Osteocyte (in vitro differentiated cells): ENCODE results near the gene USP17L26. TPM values are rescaled to one million over a fixed set of nuclear protein-coding genes. Genes with fewer than 3 reads are reported as not detected.
"Not testable (repeated sequence)": the region's sequence is repeated elsewhere in the genome, so short reads cannot be mapped to it uniquely, and the experiment has no call there.

Experiments used
- DNase-seq: peaks from one replicate; pipeline ENCODE4 v3.0.0; 2021; ENCODE audit warnings: mixed read lengths; ENCODE audit not compliant: unreplicated experiment; ENCODE audit errors: extremely low spot score
- H3K27ac Mint-ChIP-seq: one replicate; pipeline ENCODE4 v1.8.0; 2021; ENCODE audit warnings: mild to moderate bottlenecking, mixed read lengths; ENCODE audit not compliant: unreplicated experiment
- H3K27me3 Mint-ChIP-seq: one replicate; pipeline ENCODE4 v1.8.0; 2021; ENCODE audit warnings: mixed read lengths; ENCODE audit not compliant: unreplicated experiment
- H3K36me3 Mint-ChIP-seq: one replicate; pipeline ENCODE4 v1.8.0; 2021; ENCODE audit warnings: mixed read lengths; ENCODE audit not compliant: unreplicated experiment
- H3K4me1 Mint-ChIP-seq: one replicate; pipeline ENCODE4 v1.8.0; 2021; ENCODE audit warnings: mixed read lengths; ENCODE audit not compliant: unreplicated experiment
- H3K4me3 Mint-ChIP-seq: one replicate; pipeline ENCODE4 v1.8.0; 2021; ENCODE audit warnings: mild to moderate bottlenecking, moderate library complexity, mixed read lengths; ENCODE audit not compliant: unreplicated experiment
- H3K9me3 Mint-ChIP-seq: one replicate; pipeline ENCODE4 v1.8.0; 2021; ENCODE audit warnings: mixed read lengths; ENCODE audit not compliant: unreplicated experiment
- long read RNA-seq: library from polyadenylated mRNA; unstranded; transcript quantifications from one replicate; pipeline ENCODE4 v2.0.0, GENCODE V29; 2021
- total RNA-seq: library from RNA; stranded (reverse); gene quantifications from 2 replicates; pipeline ENCODE4 v1.2.1, GENCODE V29; 2021

USP17L26 gene
- not detected in 2 replicates for total RNA-seq
- long read RNA-seq, result 0 reads

GRCh38 chr4:9334358-9334757 is at the start of gene USP17L26:
TSS of gene USP17L26 (plus strand) at chr4:9334658. CDS start at chr4:9334658, 0 bp downstream.
- DNase-seq, H3K27me3 Mint-ChIP-seq, H3K36me3 Mint-ChIP-seq, H3K4me1 Mint-ChIP-seq, H3K4me3 Mint-ChIP-seq, H3K9me3 Mint-ChIP-seq, H3K27ac Mint-ChIP-seq: not testable (repeated sequence)

- DNase-seq, H3K9me3 Mint-ChIP-seq, H3K27ac Mint-ChIP-seq, H3K4me3 Mint-ChIP-seq, H3K36me3 Mint-ChIP-seq, H3K27me3 Mint-ChIP-seq, H3K4me1 Mint-ChIP-seq: not testable (repeated sequence)
Observed at GRCh38 chr4:9324191-9324590, 10.3 kb upstream of the USP17L26 start.

GRCh38 chr4:9324865-9325264 is 9.6 kb upstream of the USP17L26 start, which contains the start of gene USP17L24:
TSS of gene USP17L24 (plus strand) at chr4:9325165. CDS start at chr4:9325165, 0 bp downstream.
- H3K36me3 Mint-ChIP-seq, H3K4me3 Mint-ChIP-seq, H3K27me3 Mint-ChIP-seq, H3K27ac Mint-ChIP-seq, H3K4me1 Mint-ChIP-seq, DNase-seq, H3K9me3 Mint-ChIP-seq: not testable (repeated sequence)

GRCh38 chr4:9329611-9330010 is 4.8 kb upstream of the USP17L26 start, which contains the start of gene USP17L25:
TSS of gene USP17L25 (plus strand) at chr4:9329911. CDS start at chr4:9329911, 0 bp downstream.
- not testable (repeated sequence) for H3K36me3 Mint-ChIP-seq, H3K27me3 Mint-ChIP-seq, H3K4me1 Mint-ChIP-seq, H3K9me3 Mint-ChIP-seq, H3K27ac Mint-ChIP-seq, H3K4me3 Mint-ChIP-seq, DNase-seq

- not testable (repeated sequence) for H3K27ac Mint-ChIP-seq, H3K4me1 Mint-ChIP-seq, DNase-seq, H3K36me3 Mint-ChIP-seq, H3K9me3 Mint-ChIP-seq, H3K4me3 Mint-ChIP-seq, H3K27me3 Mint-ChIP-seq
Observed at GRCh38 chr4:9339103-9339502, 4.6 kb downstream of the USP17L26 start, which contains the start of gene USP17L5. TSS of gene USP17L5 (plus strand) at chr4:9339403. CDS start at chr4:9339403, 0 bp downstream.

DNA sequence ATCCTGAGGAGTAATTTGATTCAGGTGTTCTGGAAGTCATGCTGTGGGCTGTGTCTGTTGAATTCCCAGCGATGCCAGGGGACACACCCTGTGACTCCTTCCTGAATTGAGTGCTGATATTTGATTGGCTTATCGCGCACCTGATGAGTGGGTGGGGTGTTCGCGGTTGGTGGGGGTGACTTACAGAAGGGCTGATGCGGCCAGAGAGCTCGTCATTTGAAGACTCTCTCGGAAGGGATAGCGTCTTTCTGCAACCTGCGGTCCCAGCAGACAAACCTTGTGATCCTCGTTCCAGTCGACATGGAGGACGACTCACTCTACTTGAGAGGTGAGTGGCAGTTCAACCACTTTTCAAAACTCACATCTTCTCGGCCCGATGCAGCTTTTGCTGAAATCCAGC is 9.4 kb downstream of the USP17L26 start, which contains the start of gene USP17L27:
USP17L27 (plus strand) TSS at position 301 of the 400 bp plus-strand sequence; CDS start at position 301, 0 bp downstream.
- H3K36me3 Mint-ChIP-seq, H3K4me1 Mint-ChIP-seq: not testable (repeated sequence)

DNA sequence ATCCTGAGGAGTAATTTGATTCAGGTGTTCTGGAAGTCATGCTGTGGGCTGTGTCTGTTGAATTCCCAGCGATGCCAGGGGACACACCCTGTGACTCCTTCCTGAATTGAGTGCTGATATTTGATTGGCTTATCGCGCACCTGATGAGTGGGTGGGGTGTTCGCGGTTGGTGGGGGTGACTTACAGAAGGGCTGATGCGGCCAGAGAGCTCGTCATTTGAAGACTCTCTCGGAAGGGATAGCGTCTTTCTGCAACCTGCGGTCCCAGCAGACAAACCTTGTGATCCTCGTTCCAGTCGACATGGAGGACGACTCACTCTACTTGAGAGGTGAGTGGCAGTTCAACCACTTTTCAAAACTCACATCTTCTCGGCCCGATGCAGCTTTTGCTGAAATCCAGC is 14.1 kb downstream of the USP17L26 start, which contains the start of gene USP17L28:
USP17L28 (plus strand) TSS at position 301 of the 400 bp plus-strand sequence; CDS start at position 301, 0 bp downstream.
- H3K4me3 Mint-ChIP-seq, H3K9me3 Mint-ChIP-seq, H3K36me3 Mint-ChIP-seq, H3K27ac Mint-ChIP-seq, H3K27me3 Mint-ChIP-seq, DNase-seq, H3K4me1 Mint-ChIP-seq: not testable (repeated sequence)

More for the DNA sequence above, 9.4 kb downstream of the USP17L26 start, which contains the start of gene USP17L27:
- H3K27me3 Mint-ChIP-seq, DNase-seq, H3K9me3 Mint-ChIP-seq, H3K4me3 Mint-ChIP-seq, H3K27ac Mint-ChIP-seq: not testable (repeated sequence)

GRCh38 chr4:9350866-9351265 is 16.4 kb downstream of the USP17L26 start:
- H3K27me3 Mint-ChIP-seq, H3K36me3 Mint-ChIP-seq, DNase-seq, H3K4me3 Mint-ChIP-seq, H3K9me3 Mint-ChIP-seq, H3K27ac Mint-ChIP-seq, H3K4me1 Mint-ChIP-seq: not testable (repeated sequence)

DNA sequence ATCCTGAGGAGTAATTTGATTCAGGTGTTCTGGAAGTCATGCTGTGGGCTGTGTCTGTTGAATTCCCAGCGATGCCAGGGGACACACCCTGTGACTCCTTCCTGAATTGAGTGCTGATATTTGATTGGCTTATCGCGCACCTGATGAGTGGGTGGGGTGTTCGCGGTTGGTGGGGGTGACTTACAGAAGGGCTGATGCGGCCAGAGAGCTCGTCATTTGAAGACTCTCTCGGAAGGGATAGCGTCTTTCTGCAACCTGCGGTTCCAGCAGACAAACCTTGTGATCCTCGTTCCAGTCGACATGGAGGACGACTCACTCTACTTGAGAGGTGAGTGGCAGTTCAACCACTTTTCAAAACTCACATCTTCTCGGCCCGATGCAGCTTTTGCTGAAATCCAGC is 18.9 kb downstream of the USP17L26 start, which contains the start of gene USP17L29:
USP17L29 (plus strand) TSS at position 301 of the 400 bp plus-strand sequence; CDS start at position 301, 0 bp downstream.
- DNase-seq, H3K27ac Mint-ChIP-seq, H3K4me3 Mint-ChIP-seq, H3K9me3 Mint-ChIP-seq, H3K4me1 Mint-ChIP-seq, H3K36me3 Mint-ChIP-seq, H3K27me3 Mint-ChIP-seq: not testable (repeated sequence)

DNA sequence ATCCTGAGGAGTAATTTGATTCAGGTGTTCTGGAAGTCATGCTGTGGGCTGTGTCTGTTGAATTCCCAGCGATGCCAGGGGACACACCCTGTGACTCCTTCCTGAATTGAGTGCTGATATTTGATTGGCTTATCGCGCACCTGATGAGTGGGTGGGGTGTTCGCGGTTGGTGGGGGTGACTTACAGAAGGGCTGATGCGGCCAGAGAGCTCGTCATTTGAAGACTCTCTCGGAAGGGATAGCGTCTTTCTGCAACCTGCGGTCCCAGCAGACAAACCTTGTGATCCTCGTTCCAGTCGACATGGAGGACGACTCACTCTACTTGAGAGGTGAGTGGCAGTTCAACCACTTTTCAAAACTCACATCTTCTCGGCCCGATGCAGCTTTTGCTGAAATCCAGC is 28.4 kb downstream of the USP17L26 start, which contains the start of gene USP17L30:
USP17L30 (plus strand) TSS at position 301 of the 400 bp plus-strand sequence; CDS start at position 301, 0 bp downstream.
- not testable (repeated sequence) for DNase-seq, H3K9me3 Mint-ChIP-seq, H3K4me3 Mint-ChIP-seq, H3K27ac Mint-ChIP-seq, H3K4me1 Mint-ChIP-seq, H3K27me3 Mint-ChIP-seq, H3K36me3 Mint-ChIP-seq

DNA sequence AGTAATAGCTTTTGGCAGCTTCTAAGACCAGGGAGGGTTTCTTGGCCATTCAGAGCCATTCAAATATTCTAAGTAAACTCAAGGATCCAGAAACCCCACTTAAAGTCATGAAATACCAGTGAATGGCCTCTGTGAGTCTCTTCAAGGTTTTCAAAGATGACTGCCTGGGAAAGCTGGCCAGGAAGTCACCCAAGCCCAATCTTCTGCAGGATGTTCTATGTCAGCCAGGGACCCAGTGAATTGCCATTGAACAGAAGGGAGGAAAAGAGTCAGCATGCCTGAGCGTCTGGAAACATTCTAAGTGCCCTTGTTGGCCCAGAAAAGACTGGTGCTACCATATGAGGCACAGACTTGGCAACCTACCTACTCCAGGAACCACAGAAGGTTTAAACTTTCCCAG is 45.4 kb downstream of the USP17L26 start:
- not testable (repeated sequence) for H3K4me1 Mint-ChIP-seq, H3K27me3 Mint-ChIP-seq, DNase-seq, H3K36me3 Mint-ChIP-seq, H3K4me3 Mint-ChIP-seq, H3K9me3 Mint-ChIP-seq, H3K27ac Mint-ChIP-seq
